Right kidney (tissue), 1 donor: Measurements from ENCODE around the gene LRRC31.
A peak's percentile ranks its signal among the peaks of the same experiment; 100 is the strongest.

ENCODE experiments used
- DNase-seq: peaks from one replicate; pipeline ENCODE4 v3.0.0-alpha.2; 2016

The LRRC31 gene

DNA sequence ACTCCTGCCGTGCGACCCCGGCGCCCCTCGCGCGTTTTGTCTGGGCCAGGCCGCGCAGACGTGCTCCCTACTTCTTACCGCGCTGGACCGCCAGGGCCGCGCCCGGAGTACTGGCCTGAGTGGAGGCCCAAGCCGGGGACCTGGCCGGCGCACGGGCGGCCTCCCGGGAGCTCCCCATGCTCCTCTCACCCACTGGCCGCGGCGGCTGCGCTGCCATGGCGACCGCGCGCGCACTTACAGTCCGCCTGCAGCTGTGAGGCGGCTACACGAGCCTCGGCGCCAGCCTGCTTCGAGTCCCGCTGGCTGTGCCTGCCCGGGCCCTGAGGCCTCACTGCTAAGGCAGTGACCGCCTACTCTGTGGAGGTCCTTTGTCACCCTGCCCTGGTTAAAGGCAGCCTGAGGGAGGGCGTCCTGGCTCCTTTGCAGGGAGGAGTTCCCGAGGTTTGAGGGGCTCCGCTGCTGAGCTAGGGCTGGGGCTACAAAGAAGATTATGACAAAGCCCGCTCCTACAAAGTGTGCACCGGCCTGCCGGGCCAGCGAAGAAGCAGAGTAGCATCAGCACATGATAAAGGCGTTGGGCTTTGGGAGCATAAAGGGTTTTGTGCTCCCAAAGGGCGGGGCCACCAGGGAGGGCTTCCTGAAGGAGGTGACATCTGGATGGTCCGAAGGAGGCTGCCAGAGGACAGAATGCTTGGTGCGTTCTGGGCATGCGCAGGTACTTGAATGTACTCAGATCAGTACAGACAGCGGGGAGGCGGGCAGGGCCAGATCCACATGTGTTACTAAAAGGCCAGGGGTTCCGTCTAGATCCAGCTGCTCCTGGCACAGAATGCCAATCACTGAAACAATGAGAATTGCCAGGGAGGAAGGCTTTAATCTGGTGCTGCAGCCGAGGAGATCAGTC is 57.2 kb downstream of the LRRC31 start, which contains the start of the genes LRRC34 and LRRIQ4:
LRRC34 (minus strand) TSS at position 573 of the 904 bp plus-strand sequence; CDS start at position 217, 356 bp downstream.
LRRIQ4 (plus strand) TSS at position 539 of the 904 bp plus-strand sequence. CDS start 9,052 bp downstream, outside the sequence.
- DNase-seq, result peak; percentile 96

DNA sequence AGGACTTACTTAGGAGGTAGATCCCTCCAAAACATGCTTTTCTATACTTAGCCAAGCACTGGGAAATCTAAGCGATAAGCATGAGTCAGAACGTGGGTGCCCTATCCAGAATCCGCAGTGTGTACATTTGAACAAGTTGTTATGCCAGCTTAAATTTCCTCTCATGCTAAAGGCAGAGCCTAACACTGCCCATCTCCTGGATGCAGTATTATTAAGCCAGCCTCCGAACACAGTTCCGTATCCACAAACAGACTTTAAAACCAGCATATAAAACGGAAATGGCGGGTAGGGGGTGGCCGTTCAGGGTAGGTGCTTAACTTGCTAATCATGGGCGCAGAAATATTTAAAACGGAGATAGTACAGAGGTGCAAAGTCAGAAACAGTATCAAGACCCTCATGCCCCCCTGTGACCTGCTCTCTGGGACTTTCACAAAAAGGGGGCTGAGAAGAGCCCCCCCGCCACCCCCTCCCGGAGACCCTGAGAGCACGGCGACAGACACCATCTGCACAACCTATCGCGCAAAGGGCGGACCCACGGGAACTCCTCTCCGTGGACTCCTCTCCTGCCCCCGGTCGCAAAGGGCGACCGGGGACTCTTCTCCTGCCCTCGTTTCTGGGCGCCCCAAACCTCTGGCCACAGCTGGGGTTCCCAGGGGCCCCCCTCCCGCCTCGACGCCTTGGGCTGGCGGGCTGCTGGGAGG is 58.0 kb downstream of the LRRC31 start:
- DNase-seq, result no peak

DNA sequence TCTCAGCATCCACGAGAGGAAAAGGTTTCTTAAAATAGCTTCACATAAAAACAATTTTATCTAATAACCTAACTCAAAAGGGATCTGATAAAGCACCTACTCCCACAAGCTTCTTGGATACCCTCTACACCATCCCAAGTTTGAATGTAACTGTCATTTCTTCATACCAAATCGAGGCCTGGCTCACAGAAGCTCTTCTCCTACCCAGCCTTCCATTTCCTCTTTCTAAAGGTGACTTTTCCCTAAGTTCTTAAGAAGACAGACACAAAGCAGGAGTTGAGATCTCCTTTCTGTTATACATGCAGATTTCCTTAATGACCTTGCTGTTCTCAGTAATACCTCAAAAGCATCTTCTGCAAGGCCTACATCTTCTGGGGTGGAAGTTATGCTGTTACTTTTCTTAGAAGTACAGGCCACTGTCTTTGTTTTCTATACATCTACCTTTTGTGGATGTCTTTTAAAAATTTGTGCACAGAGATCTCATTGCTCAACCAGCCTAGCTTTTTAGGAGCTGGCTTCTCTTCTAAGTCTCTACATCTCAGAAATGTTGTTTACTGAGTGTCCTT is 60.4 kb downstream of the LRRC31 start:
- DNase-seq, result no peak

DNA sequence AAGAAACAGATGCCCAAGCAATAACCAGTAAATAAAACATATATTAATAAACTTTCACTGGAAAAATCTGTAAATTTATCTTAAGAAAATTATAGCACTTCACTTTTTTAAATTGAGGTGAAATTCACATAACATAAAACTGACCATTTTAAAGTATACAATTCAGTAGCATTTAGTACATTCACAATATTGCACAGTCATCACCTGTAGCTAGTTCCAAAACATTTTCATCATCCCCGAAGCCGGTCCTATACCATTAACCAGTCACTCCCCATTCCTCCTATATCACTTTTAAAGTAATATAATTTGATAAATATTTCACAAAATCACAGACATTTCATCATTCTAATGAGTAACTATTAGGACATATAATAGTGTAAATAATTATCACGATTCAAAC is 65.1 kb downstream of the LRRC31 start:
- no peak for DNase-seq

DNA sequence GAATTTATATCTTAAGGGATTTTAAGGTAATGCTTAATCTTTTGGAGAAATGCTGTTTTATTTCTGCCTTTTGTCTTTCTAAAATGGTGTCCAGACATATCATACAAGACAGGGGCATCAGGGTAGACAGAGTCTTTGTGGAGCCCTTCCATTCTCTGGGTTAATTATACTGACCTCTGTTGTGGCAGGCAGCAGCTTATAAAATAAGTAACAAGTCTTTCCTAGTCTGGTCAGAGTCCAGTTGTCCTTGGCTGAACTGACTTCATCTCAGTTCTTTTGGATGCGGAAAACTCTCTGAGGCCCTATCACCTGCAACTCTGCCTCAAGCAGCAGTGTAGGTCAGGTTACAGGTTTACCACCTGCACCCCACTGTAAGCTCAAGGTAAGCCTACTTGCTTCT is 77.4 kb downstream of the LRRC31 start:
- DNase-seq, result no peak

DNA sequence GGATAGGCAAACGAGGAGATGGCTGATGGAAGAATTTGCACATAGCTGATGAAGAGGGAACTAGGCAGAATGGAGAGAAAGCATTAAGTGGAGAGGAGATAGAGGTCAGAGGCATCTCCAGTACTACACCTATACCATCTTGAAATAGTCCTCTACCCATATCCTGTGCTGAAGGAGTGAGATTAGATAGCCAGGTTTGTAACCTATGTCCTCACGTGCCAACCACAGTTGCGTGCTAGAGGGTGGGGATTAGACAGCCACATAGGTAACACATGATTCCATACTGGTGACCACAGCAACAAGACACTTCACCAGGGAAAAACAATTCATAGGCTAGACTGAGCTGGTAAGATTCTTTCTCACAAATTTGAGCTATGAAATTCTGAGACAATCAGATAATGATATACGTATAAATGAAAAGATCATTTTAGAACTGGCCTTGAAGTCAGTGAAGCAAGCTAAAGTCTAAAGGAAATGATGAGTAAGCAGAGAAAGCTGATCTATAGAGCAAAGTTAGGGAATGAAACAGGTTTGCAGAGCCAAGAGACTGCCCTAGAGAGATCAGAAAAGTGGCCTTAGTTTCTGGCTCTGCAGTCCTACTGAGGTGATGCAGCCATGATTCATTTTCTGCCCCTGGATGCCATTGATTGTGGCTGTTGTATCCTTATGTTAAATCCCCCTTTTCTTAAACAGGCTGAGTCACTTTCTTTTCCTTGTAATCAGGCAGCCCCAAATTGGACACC is 78.9 kb downstream of the LRRC31 start:
- DNase-seq, result no peak

DNA sequence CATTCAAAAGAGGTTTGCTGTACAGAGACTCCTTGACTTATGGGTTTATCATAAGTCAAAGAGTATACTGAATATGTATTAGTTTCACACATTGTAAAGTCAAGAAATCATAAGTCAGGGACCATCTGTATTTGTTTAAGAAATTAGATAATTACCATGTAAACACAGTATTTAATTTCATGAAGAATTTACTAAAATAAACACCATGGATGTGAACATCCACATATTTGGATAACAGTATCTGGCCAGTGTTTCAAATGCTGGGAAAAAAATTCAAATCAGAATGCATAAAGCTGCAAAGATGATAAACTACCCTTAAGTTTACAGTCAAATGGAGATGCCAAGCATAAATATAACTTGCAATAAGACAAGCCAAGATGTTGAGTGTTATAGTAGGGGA is 79.5 kb downstream of the LRRC31 start:
- DNase-seq, result no peak
